HG03342 (cell line): Measurements from ENCODE around the gene INF2.

Experiments
- ATAC-seq: cut with Tn5 transposase; IDR thresholded peaks from one replicate; pipeline ENCODE4 v1.9.1; 2021; ENCODE audit warnings: mild to moderate bottlenecking, moderate library complexity; ENCODE audit not compliant: unreplicated experiment

Gene INF2

GRCh38 chr14:104687601-104688504 is 1.6 kb upstream of the INF2 start:
- ATAC-seq, result no peak

GRCh38 chr14:104688505-104689108 is 811 bp upstream of the INF2 start:
- no peak for ATAC-seq

- ATAC-seq, result no peak
Measured at GRCh38 chr14:104689881-104690711, 678 bp downstream of the INF2 start.

GRCh38 chr14:104690861-104691455 is 1.5 kb downstream of the INF2 start:
- no peak for ATAC-seq

- no peak for ATAC-seq
Measured at GRCh38 chr14:104691546-104692260, 2.3 kb downstream of the INF2 start.

- no peak for ATAC-seq
Measured at GRCh38 chr14:104692261-104692938, 3.0 kb downstream of the INF2 start.

GRCh38 chr14:104692939-104693315 is 3.5 kb downstream of the INF2 start:
- no peak for ATAC-seq

- ATAC-seq, result no peak
Measured at GRCh38 chr14:104693482-104694431, 4.3 kb downstream of the INF2 start.

GRCh38 chr14:104694475-104694950 is 5.1 kb downstream of the INF2 start:
- ATAC-seq, result no peak

- ATAC-seq, result no peak
Measured at GRCh38 chr14:104694991-104695659, 5.7 kb downstream of the INF2 start.

- ATAC-seq, result no peak
Measured at GRCh38 chr14:104695660-104696000, 6.2 kb downstream of the INF2 start.

GRCh38 chr14:104696671-104697316 is 7.4 kb downstream of the INF2 start:
- no peak for ATAC-seq

GRCh38 chr14:104697317-104697703 is 7.9 kb downstream of the INF2 start:
- ATAC-seq, result no peak

- ATAC-seq, result no peak
Measured at GRCh38 chr14:104697892-104698583, 8.6 kb downstream of the INF2 start.

- ATAC-seq, result no peak
Measured at GRCh38 chr14:104698688-104699425, 9.4 kb downstream of the INF2 start.

GRCh38 chr14:104699426-104699748 is 10.0 kb downstream of the INF2 start:
- no peak for ATAC-seq

- no peak for ATAC-seq
Measured at GRCh38 chr14:104700225-104700651, 10.8 kb downstream of the INF2 start.
